GM13977 (cell line): ENCODE results near the gene CRISP3.

Experiments
- DNase-seq: peaks from one replicate; pipeline ENCODE4 v3.0.0; 2012; ENCODE audit warnings: low spot score
- CTCF ChIP-seq: IDR thresholded peaks from 2 replicates; pipeline ENCODE4 v1.5.1; 2012; ENCODE audit warnings: mild to moderate bottlenecking, control low read depth; ENCODE audit not compliant: insufficient read depth; ENCODE audit errors: extremely low read depth, missing control alignments
- in situ Hi-C: fragments of 300-500 bp; cut with MboI; formaldehyde crosslinking; loops from one replicate; pipeline ENCODE4 v1.12.0; 2022; ENCODE audit warnings: low sequenced_read_pairs, low pct_unique_long_range_greater_than_20kb, mixed read lengths, inconsistent platforms; ENCODE audit not compliant: unreplicated experiment

The CRISP3 gene

GRCh38 chr6:49744259-49744658, at the start of gene CRISP3:
Gene CRISP3, minus strand, starts transcription at chr6:49744388. Its CDS starts 21 bp downstream, at chr6:49744367.
- no peak for DNase-seq
- no peak for TF ChIP-seq CTCF
- in situ Hi-C loops = no loop called here

- no peak for TF ChIP-seq CTCF
- DNase-seq = no peak
- in situ Hi-C loops = no loop called here
Observed at GRCh38 chr6:49790341-49790740, 46.2 kb upstream of the CRISP3 start.

- no peak for DNase-seq
- no peak for TF ChIP-seq CTCF
- in situ Hi-C loops = no loop called here
Observed at GRCh38 chr6:49787176-49787575, 43.0 kb upstream of the CRISP3 start, which contains the start of gene PGK2. Gene PGK2, minus strand, starts transcription at chr6:49787285. Its CDS starts 98 bp downstream, at chr6:49787187.

- no peak for TF ChIP-seq CTCF
- in situ Hi-C loops = no loop called here
- DNase-seq = no peak
Observed at GRCh38 chr6:49784272-49784671, 40.1 kb upstream of the CRISP3 start.

GRCh38 chr6:49782725-49783124, 38.5 kb upstream of the CRISP3 start:
- in situ Hi-C loops = no loop called here
- no peak for TF ChIP-seq CTCF
- DNase-seq = no peak

- TF ChIP-seq CTCF = no peak
- DNase-seq = no peak
- in situ Hi-C loops = no loop called here
Observed at GRCh38 chr6:49782293-49782692, 38.1 kb upstream of the CRISP3 start.

- TF ChIP-seq CTCF = no peak
- DNase-seq = no peak
- in situ Hi-C loops = no loop called here
Observed at GRCh38 chr6:49776444-49776843, 32.3 kb upstream of the CRISP3 start.
